ENCODE data around the gene KIF14.

DNA sequence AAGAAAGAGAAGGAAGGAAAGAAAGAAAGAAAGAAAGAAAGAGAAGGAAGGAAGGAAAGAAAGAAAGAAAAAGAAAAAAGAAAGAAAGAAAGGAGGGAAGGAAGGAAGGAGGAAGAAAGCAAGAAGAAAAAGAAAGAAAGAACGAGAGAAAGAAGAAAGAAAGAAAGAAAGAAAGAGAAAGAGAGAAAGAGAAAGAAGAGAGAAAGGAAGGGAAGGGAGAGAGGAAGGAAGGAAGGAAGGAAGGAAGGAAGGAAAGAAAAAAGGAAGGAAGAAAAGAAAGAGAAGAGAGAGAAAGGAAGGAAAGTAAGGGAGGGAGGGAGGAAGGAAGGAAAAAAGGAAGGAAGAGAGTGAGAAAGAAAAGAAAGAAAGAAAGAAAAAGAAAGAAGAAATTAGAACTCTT is 115.3 kb downstream of the KIF14 start:
- TF ChIP-seq, protein P1, sequence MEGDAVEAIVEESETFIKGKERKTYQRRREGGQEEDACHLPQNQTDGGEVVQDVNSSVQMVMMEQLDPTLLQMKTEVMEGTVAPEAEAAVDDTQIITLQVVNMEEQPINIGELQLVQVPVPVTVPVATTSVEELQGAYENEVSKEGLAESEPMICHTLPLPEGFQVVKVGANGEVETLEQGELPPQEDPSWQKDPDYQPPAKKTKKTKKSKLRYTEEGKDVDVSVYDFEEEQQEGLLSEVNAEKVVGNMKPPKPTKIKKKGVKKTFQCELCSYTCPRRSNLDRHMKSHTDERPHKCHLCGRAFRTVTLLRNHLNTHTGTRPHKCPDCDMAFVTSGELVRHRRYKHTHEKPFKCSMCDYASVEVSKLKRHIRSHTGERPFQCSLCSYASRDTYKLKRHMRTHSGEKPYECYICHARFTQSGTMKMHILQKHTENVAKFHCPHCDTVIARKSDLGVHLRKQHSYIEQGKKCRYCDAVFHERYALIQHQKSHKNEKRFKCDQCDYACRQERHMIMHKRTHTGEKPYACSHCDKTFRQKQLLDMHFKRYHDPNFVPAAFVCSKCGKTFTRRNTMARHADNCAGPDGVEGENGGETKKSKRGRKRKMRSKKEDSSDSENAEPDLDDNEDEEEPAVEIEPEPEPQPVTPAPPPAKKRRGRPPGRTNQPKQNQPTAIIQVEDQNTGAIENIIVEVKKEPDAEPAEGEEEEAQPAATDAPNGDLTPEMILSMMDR (conservative IDR thresholded peaks at IDR 0.05; ENCODE audit: low read depth, low read length): no peak
- TF ChIP-seq ELK1 (IDR thresholded peaks at IDR 0.05; ENCODE audit: borderline replicate concordance, low read depth, low read length): no peak
- TF ChIP-seq BHLHE40 (IDR thresholded peaks at IDR 0.05; ENCODE audit: low read depth, low read length): no peak
- no peak for TF ChIP-seq SMC3 (IDR thresholded peaks at IDR 0.05; ENCODE audit: low read depth, low read length)
- no peak for TF ChIP-seq NFE2L2 (IDR thresholded peaks at IDR 0.05; ENCODE audit: low read depth, low read length)
- TF ChIP-seq MXI1 (IDR thresholded peaks at IDR 0.05; ENCODE audit: borderline replicate concordance, low read depth, low read length): no peak

Measured in IMR-90 (cell line).